GM12878 (cell line): ENCODE data around the gene TMEM138. TPM values are rescaled to one million over a fixed set of nuclear protein-coding genes. Genes with fewer than 3 reads are reported as not detected.

Experiments
- ATF3 ChIP-seq: IDR thresholded peaks from 2 replicates; pipeline ENCODE4 v1.6.1; 2011; ENCODE audit warnings: low read depth, mild to moderate bottlenecking, low read length, moderate library complexity, borderline replicate concordance; ENCODE audit errors: extremely low read depth
- ATF7 ChIP-seq: fragments of 450-650 bp; IDR thresholded peaks from 2 replicates; pipeline ENCODE4 v1.6.1; 2016; ENCODE audit warnings: low read depth, mild to moderate bottlenecking
- BCLAF1 ChIP-seq: fragments of 450-650 bp; IDR thresholded peaks from 2 replicates; pipeline ENCODE4 v1.6.1; 2017; ENCODE audit warnings: antibody characterized with exemption, mild to moderate bottlenecking, moderate library complexity
- CBX5 ChIP-seq: sonication (generic); IDR thresholded peaks from 2 replicates; pipeline ENCODE4 v1.6.1; 2016; ENCODE audit warnings: low read depth, moderate library complexity, mild to moderate bottlenecking, inconsistent platforms
- ELK1 ChIP-seq: IDR thresholded peaks from 2 replicates; pipeline ENCODE4 v1.6.1; 2012; ENCODE audit warnings: low read depth, low read length, improper control_type of control experiment
- ETV6 ChIP-seq, 2 experiments: fragments of 450-650 bp in 1 of 2; IDR thresholded peaks in 1 of 2; conservative IDR thresholded peaks in 1 of 2; 2 replicates each; pipeline ENCODE4 v1.6.1; 2014; ENCODE audit warnings: antibody characterized with exemption in 1 of 2, borderline replicate concordance in 1 of 2, low read depth in 1 of 2, mild to moderate bottlenecking in 1 of 2, moderate library complexity in 1 of 2
- JUND ChIP-seq: IDR thresholded peaks from 2 replicates; pipeline ENCODE4 v1.6.1; 2012; ENCODE audit warnings: low read depth, mild to moderate bottlenecking, low read length, improper control_type of control experiment, moderate library complexity
- MEF2A ChIP-seq: IDR thresholded peaks from 2 replicates; pipeline ENCODE4 v1.6.1; 2011; ENCODE audit warnings: low read depth, mild to moderate bottlenecking, low read length, moderate library complexity; ENCODE audit not compliant: insufficient read depth
- MEF2B ChIP-seq: fragments of 450-650 bp; IDR thresholded peaks from 2 replicates; pipeline ENCODE4 v1.6.1; 2018; ENCODE audit warnings: mild to moderate bottlenecking, moderate library complexity; ENCODE audit not compliant: partially characterized antibody, poor library complexity, severe bottlenecking
- NR2F1 ChIP-seq: fragments of 450-650 bp; conservative IDR thresholded peaks from 2 replicates; pipeline ENCODE4 v1.6.1; 2017; ENCODE audit warnings: mild to moderate bottlenecking
- NRF1 ChIP-seq: conservative IDR thresholded peaks from 2 replicates; pipeline ENCODE4 v1.6.1; 2011; ENCODE audit warnings: mild to moderate bottlenecking, low read depth, low read length, improper control_type of control experiment
- PML ChIP-seq: IDR thresholded peaks from 2 replicates; pipeline ENCODE4 v1.6.1; 2012; ENCODE audit warnings: low read length, inconsistent platforms
- RBBP5 ChIP-seq: fragments of 200-600 bp; sonication (generic); conservative IDR thresholded peaks from 2 replicates; pipeline ENCODE4 v1.6.1; 2016
- SKIL ChIP-seq: fragments of 450-650 bp; IDR thresholded peaks from 2 replicates; pipeline ENCODE4 v1.6.1; 2017; ENCODE audit warnings: mild to moderate bottlenecking, low read depth, inconsistent platforms; ENCODE audit not compliant: poor library complexity, severe bottlenecking
- TCF12 ChIP-seq: IDR thresholded peaks from 2 replicates; pipeline ENCODE4 v1.6.1; 2011; ENCODE audit warnings: low read depth, mild to moderate bottlenecking, low read length
- TCF3 ChIP-seq: IDR thresholded peaks from 2 replicates; pipeline ENCODE4 v1.6.1; 2012; ENCODE audit warnings: low read depth, mild to moderate bottlenecking, low read length, borderline replicate concordance; ENCODE audit not compliant: insufficient read depth
- ZNF24 ChIP-seq: fragments of 450-650 bp; IDR thresholded peaks from 2 replicates; pipeline ENCODE4 v1.6.1; 2017; ENCODE audit warnings: antibody characterized with exemption, mild to moderate bottlenecking
- ZNF384 ChIP-seq: IDR thresholded peaks from 2 replicates; pipeline ENCODE4 v1.6.1; 2012; ENCODE audit warnings: low read depth, mild to moderate bottlenecking, low read length, improper control_type of control experiment, borderline replicate concordance
- ZNF622 ChIP-seq: fragments of 450-650 bp; IDR thresholded peaks from 2 replicates; pipeline ENCODE4 v1.6.1; 2017; ENCODE audit warnings: mild to moderate bottlenecking, inconsistent platforms
- polyA plus RNA-seq, 11 experiments: library from polyadenylated mRNA; depleted of rRNA in 4 of 11; unstranded in 6 of 11; stranded (reverse) in 5 of 11; fragments of >200 nt; fragmentation: Nextera tagmentation in 4 of 11; fragmentation: Illumina TruSeq in 1 of 11; extraction: Ambion mirVana in 4 of 11; extraction: Trizol in 1 of 11; gene quantifications; 1 replicate in 1 of 11; 2 replicates in 10 of 11; pipeline versions ENCODE4 v1.2.1 to v1.2.3, GENCODE V29; 2011 to 2016; ENCODE audit warnings: inconsistent platforms in 2 of 11, missing spikeins in 2 of 11, low read depth in 1 of 11
- total RNA-seq, 4 experiments: library from RNA; depleted of rRNA in 3 of 4; stranded (reverse); fragments of >200 nt in 3 of 4; fragmentation: Illumina TruSeq in 1 of 4; extraction: Trizol in 1 of 4; gene quantifications; 2 replicates each; pipeline versions ENCODE4 v1.2.1 to v1.2.3, GENCODE V29; 2013 to 2021
- TF ChIP-seq, protein P1 (sequence below): fragments of 150-350 bp; IDR thresholded peaks from 2 replicates; pipeline ENCODE4 v1.6.1; 2014; ENCODE audit warnings: mild to moderate bottlenecking, low read depth, low read length

Gene TMEM138
- total and polyA plus RNA-seq, 10 of the 15 experiments (the other 5 are each of a cell fraction or from before 2014, with no cell fraction given), result 28.5 to 116 (median 73.4) TPM

- TF ChIP-seq, protein P1, sequence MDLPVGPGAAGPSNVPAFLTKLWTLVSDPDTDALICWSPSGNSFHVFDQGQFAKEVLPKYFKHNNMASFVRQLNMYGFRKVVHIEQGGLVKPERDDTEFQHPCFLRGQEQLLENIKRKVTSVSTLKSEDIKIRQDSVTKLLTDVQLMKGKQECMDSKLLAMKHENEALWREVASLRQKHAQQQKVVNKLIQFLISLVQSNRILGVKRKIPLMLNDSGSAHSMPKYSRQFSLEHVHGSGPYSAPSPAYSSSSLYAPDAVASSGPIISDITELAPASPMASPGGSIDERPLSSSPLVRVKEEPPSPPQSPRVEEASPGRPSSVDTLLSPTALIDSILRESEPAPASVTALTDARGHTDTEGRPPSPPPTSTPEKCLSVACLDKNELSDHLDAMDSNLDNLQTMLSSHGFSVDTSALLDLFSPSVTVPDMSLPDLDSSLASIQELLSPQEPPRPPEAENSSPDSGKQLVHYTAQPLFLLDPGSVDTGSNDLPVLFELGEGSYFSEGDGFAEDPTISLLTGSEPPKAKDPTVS, result no peak
- peak; percentile 84 for TF ChIP-seq TCF3
- TF ChIP-seq ZNF24, result no peak
- TF ChIP-seq ETV6 (conservative IDR thresholded peaks at IDR 0.05 in 1 of 2, IDR thresholded peaks at IDR 0.05 in 1 of 2; ENCODE audit: borderline replicate concordance in 1 of 2, low read depth in 1 of 2), result no peak
- TF ChIP-seq RBBP5, result no peak
- peak; percentile 94 for TF ChIP-seq NR2F1
- peak; percentile 63 for TF ChIP-seq MEF2A
- no peak for TF ChIP-seq PML
- TF ChIP-seq JUND, result no peak
- 0 out of 2 replicates have a peak, but pooled peaks have one; percentile 44 for TF ChIP-seq CBX5
- TF ChIP-seq BCLAF1, result 0 out of 2 replicates have a peak, but pooled peaks have one; percentile 6
- TF ChIP-seq TCF12, result peak; percentile 99
- no peak for TF ChIP-seq ELK1
- TF ChIP-seq ZNF622, result no peak
- no peak for TF ChIP-seq NRF1
- peak; percentile 68; the same call in 1 of the 2 replicates for TF ChIP-seq ATF7
- TF ChIP-seq MEF2B, result peak; percentile 52
- no peak for TF ChIP-seq ATF3
- TF ChIP-seq SKIL, result peak; percentile 97
- TF ChIP-seq ZNF384, result no peak
These were observed 7.5 kb downstream of the TMEM138 start (continued) for GRCh38 chr11:61369372-61370348.
